ENCODE measurements around the gene FCGR3A.
"Not testable (repeated sequence)": the region's sequence is repeated elsewhere in the genome, so short reads cannot be mapped to it uniquely, and the experiment has no call there.

Gene FCGR3A

DNA sequence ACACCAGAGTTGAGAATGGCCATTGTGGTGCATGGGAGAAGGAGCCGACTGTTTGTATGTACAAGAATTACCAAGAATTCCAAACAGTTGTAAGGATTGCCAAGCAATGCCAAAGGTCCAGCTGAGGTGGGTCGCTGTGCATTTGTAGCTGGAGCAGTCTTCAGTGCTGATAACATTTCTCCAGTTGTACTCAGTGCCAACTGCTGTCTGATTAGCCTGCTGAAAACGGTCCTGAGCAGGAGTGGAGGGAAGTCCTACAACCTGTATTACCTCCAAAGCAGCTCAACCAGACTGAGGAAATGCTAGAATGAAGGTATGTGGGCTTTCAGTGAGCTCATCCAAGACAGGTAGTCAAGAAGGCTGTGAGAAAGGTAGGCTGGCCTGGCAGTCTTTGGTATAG is 6.5 kb upstream of the FCGR3A start:
- DNase-seq: not testable (repeated sequence)

DNA sequence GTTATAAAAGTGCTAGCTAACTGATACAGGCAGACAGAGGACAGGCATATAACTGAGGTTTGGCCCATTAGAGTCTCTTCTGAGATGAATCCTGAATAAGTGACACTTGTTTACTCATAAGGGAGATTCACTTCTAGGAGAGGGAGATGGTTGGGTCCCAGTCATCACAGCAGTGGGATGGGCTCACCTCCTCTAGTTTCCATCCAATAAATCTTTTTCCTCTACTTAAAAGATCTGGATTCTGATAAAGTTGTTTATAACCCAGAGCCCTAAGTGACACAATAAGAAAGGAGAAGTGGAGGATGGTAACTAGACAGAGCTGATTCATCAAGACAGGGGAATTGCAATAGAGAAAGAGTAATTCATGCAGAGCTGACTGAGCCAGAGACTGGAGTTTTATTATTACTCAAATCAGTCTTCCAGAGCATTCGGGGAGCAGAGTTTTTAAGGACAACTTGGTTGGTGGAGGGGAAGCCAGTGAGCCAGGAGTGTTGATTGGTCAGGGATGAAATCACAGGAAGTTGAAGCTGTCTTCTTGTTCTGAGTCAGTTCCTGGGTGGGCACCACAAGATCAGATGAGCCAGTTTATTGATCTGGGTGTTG is 5.3 kb upstream of the FCGR3A start:
- not testable (repeated sequence) for DNase-seq

DNA sequence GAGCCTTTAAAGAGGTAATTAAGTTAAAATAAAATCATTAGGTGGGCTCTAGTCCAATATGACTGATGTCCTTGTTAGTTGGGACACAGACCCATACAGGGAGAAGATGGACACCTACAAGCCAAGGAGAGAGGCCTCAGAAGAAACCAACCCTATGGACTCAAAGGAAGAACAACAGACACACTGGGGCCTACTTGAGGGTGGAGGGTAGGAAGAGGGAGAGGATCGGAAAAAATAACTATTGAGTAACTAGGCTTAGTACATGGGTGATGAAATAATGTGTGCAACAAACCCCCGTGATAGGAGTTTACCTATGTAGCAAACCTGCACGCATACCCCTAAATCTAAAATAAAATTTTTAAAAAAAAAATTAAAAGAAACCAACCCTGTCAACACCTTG is 4.7 kb upstream of the FCGR3A start:
- DNase-seq: not testable (repeated sequence)

DNA sequence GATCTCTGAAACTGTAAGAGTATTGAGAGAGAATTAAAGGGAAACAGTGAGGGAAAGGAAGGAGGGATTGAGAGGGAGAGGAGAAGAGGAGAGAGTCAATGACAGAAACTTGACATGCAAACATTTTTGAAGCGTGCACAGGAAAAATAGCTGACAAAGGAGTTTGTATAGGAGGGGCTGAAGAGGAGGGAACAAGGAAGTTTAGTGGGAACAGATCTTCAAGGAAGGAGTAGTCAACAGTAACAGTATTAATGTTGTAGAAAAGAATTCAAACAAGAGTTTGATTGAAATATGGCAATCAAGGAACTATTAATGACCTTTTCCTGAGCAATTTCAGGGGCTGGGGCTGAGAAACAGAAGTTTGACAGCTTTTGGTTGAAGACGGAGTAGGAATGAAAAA is 4.0 kb upstream of the FCGR3A start:
- not testable (repeated sequence) for DNase-seq

DNA sequence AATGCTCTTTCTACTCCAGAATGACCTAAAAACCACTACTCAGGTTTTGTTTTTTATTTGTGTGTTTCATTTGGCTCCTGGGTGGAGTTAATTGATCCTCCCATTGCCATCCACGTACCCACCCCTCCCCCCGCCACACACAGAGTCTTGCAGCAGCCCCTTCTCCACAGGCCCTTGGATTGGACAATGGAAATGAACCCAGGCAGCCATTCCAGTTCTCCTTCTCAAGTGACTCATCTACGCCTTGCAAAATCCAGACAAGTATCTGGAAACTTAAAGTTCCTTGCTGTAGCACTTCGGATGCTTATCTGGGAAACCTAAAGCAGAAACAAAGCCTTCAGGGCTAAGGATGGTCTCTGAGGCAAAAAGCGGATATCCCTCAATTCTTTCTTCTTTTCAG is 1.3 kb upstream of the FCGR3A start:
- DNase-seq: not testable (repeated sequence)

DNA sequence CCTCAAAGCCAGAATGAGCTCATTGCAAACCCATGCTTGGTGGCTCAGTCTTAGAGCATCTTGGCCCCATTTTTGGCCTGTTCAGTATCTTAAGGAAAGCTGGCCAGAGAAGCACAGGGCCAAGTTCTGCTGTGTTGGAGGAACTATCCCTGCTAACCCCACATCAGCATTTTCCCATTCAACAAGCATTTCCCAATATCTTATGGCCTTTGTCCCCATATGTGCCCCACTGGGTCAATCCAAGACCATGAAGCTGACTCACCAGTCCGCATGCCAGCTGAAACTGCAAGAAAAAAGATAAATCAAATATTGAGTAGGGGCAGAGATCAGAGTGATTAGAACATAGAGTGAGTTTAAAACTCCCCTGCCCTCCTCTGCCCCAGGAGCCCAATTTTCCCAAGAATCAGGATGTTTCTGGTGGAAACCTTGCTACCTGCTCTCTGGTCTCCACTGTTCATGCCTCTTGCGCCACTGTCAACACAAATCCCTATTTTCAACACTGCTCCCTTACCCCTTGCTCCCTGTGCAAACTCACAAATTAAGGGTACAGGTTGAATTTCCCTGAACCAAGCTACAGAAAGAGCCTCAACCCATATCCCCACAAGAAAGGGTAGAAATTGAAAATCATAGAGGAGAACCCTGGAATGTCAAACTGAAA is 740 bp downstream of the FCGR3A start:
- DNase-seq: not testable (repeated sequence)

DNA sequence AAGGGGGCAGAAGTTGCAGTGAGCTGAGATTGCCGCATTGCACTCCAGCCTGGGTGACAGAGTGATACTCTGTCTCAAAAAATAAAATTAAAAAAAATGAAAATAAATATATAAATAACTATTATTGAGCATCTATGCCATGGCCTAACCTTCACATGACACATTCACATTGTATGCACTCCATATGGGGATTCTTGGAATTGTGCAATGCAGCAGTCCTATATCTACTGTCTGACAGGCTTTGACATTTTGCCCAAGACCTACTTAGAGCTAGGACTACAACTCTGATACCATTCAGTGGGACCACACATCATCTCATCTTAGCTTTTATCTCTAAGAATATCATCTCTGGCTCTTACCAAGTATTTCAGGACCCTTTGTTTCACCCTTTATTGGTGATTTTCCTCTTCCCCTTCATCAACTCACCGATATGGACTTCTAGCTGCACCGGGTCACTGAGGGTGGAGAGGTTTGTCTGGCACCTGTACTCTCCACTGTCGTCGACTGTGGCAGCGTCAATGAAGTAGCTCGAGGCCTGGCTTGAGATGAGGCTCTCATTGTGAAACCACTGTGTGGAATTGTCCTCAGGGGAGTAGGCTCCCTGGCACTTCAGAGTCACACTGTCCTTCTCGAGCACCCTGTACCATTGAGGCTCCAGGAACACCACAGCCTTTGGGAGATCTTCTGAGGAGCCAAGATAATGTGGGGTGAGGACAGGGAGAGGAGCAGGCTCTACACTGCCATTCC is 1.4 kb downstream of the FCGR3A start:
- not testable (repeated sequence) for DNase-seq

DNA sequence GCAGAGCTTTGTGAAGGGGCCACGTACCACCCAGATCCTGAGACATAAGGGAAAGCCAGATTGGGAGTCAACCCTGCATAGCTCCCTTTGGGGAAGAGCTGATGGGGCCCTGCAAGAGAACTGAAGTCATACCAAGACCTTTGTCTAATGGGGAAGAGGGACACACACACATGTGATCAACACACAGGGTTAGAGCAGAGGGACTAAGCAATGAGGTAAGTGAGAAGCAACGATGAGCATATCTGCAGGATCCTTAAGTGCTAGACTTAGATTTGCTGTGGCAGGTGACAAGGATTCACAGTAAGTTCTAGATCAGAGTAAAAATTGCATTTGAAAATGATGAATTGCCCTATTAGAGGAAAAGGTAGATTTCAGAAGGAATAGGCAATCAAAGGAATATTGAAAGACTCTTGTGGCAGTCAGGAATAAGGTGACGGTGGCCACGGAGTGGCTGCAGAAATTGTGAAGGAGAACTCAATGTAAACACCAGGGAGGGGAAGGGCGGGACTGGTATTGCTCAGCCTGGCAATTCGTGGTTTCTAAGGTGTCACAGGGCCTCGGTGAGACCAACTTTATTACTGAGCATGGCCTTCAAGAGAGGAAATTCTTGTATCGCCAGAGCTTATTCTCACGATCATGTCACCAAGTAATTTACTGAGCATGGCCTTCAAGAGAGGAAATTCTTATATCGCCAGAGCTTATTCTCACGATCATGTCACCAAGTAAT is 4.5 kb downstream of the FCGR3A start:
- not testable (repeated sequence) for DNase-seq

DNA sequence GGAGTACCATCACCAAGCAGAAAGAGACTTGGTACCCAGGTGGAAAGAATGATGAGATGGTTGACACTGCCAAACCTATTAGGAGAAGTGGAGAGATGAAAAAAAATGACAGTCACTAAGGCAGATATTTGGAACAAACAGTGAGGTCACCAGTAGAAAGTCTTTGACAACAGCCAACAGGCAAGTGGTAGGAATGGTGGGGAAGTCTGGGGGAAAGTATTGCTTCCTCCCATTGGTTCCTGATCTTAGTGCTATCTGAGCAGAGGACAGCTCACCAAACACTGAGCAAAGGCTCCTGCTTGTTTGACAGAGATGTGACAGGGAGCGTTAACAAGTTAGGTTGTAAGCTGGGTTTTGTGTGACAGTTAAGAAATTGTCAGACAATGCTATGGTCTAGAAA is 6.5 kb downstream of the FCGR3A start:
- DNase-seq: not testable (repeated sequence)

DNA sequence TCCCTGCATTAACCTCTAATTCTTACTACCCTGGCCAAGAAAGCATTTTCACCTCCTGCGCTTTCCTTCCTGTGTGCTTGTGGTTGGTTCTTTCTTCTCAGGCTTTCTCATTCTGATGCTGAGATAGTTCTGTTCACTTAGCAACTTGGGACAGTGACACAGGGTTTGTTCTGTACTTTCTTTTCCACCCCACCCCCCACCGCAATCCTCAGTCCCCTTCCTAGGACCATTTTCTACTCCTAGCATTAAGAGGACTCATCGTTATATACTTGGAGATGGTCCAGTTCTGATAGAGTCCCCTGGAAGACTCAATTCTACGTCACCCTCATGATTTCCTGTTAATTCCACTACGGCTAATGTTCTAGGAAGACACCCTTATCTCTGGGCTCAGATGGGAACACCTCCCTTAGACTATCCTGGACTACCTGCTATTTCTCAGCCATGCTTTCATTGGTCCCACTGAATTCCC is 7.5 kb downstream of the FCGR3A start:
- not testable (repeated sequence) for DNase-seq

DNA sequence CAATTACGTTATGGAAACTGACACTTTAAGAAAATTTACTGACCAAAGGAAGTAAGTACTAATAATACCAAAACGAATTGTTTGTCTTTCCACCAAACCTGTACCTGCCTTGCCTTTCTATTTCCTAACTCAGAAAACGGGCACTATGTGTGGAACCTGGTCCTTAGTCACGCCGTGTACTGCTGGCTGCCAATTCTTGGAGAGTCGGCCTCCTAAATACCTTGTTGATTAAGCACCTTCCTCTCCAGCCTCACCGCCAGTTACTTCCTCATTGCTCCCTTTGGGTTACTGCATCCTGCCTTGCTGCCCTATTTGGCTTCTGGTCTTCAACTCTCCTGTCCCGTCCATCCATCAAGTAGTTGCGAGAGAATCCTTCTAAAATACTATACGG is 9.1 kb downstream of the FCGR3A start:
- DNase-seq: not testable (repeated sequence)

DNA sequence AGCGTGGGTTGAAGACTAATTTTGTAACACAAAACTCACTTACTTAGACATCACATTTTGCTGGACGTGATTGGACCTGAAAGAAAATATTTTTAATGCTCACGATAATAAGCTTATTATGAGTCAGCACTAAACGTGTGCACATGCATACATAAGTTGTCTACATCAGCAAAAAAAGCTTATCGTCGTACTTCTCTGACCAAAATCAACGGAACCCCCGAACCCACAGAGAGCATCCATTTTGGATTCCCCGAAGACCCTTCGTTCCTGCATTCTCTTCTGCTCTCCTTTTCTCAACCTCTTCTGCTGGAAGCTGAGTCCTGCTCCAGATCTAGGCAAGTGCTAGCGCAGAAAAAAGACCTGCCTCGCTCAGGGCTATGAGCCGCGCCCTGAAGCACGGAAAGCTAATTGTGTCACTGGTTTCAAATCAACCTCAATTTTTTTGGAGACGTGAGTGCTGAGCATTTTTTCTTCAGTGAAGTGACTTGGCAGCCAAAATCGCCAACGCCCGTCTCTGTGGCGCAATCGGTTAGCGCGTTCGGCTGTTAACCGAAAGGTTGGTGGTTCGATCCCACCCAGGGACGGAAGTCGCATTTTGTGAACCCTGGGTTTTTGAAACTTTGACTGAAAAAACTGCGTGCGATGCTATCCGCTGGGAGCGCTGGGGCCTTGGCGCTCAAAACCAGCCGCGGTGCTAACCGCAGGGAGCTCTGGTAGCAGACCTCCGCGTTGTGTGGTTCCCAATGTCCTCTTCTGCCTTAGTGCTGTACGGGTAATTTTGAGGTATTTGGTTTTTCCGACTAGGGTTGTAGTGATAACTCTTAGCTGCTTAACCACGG is 9.7 kb downstream of the FCGR3A start:
- peak; percentile 69 to 92 for DNase-seq

DNA sequence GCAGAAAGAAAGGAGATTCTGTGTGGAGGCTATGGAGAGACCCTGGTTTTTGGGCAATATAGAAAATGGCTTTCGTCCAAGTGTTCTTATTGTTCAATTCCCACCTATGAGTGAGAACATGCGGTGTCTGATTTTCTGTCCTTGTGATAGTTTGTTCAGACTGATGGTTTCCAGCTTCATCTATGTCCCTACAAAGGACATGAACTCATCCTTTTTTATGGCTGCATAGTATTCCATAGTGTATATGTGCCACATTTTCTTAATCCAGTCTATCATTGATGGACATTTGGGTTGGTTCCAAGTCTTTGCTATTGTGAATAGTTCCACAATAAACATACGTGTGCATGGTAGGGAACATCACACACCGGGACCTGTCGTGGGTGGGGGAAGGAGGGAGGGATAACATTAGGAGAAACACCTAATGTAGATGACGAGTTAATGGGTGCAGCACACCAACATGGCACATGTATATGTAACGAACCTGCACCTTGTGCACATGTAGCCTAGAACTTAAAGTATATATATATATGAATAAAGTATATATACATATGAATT is 10.6 kb downstream of the FCGR3A start:
- not testable (repeated sequence) for DNase-seq

DNA sequence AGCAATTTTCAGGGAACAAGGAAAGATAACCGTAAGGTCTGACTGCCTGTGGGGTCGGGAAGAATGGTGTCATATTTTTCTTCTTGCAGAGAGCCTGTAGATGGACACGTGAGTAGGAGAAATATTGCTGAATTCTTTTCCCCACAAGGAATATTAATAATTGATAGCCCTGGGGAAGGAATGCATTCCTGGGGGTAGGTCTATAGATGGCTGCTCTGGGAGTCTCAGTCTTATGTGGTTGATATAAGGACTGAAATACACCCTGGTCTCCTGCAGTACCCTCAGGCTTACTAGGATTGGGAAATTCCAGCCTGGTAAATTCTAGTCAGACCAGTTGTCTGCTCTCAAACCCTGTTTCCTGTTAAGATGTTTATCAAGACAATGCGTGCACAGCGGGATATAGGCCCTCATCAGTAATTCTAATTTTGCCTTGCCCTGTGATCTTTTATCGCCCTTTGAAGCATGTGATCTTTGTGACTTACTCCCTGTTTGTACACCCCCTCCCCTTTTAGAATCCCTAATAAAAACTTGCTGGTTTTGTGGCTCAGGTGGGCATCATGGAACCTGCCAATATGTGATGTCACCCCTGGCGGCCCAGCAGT is 12.4 kb downstream of the FCGR3A start:
- not testable (repeated sequence) for DNase-seq

DNA sequence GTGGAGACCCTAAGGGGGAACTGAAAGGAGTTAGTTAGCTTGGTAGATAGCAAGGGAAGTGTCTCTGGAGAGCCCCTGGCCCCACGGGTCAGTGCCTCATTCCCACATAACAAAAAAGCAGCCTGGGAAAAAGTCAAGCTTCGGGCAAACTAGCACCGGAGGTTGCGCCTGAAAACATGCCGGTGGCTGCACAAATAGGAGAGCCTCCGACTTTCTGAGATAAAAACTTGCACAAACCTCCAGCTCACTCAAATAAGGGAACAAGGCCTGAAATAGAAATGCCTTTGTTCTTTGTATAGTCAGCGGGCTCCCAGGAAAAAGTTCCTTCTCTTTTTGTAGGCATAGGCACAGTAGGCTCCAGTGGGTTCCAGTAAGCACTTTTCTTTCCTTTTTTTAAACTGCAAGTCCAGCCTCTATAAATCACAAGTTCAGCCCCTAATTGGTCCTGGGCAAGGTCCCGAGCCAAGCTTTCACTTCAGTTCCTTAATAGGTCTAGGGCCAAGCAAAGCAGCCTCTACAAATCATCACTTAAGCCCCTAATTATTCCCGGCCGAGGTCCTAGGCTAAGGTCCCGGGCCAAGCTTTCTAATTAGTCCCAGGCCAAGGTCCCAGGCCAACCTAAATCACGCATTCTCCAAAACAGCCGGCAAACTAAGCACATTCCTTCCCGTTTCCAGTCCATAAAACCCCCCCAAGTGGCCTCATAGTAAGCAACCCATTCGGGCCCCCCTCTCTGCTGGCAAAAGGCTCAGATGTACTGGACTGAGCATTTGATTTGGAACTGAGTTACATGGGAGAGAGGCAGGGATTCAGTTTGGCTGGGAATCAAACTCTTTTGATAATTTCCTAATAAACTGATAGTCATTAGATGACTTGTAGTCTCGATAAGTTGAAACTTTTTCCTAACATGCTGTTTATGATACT is 16.7 kb downstream of the FCGR3A start:
- not testable (repeated sequence) for DNase-seq

DNA sequence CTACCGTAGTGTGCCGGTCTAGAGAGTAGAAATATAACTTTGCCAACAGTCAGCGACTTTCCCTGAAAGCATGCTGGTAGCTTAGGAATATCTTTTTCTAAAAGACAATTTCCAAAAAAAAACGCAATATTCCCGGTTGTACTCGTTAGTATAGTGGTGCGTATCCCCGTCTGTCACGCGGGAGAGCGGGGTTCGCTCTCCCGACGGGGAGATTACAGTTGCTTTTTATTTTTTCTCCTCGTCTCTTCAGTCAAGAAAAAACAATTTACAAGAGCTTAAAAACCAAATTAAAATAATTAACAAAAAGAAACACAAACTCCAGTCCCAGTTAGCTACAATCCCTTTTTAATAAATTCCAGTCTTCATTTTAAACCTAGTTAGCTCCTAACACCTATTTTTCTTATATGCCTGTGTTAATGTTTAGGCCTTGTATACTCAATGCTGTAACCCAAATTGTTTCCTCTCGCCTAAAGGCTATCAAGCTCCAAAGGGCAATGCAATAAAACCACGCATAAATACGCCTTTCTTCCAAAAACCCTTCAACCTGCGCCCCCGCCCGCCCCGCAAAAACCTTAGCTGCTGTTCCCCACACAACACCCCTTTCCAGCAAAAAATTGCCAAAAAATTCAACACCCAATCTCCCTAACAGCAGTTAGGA is 17.5 kb downstream of the FCGR3A start:
- no peak for DNase-seq

DNA sequence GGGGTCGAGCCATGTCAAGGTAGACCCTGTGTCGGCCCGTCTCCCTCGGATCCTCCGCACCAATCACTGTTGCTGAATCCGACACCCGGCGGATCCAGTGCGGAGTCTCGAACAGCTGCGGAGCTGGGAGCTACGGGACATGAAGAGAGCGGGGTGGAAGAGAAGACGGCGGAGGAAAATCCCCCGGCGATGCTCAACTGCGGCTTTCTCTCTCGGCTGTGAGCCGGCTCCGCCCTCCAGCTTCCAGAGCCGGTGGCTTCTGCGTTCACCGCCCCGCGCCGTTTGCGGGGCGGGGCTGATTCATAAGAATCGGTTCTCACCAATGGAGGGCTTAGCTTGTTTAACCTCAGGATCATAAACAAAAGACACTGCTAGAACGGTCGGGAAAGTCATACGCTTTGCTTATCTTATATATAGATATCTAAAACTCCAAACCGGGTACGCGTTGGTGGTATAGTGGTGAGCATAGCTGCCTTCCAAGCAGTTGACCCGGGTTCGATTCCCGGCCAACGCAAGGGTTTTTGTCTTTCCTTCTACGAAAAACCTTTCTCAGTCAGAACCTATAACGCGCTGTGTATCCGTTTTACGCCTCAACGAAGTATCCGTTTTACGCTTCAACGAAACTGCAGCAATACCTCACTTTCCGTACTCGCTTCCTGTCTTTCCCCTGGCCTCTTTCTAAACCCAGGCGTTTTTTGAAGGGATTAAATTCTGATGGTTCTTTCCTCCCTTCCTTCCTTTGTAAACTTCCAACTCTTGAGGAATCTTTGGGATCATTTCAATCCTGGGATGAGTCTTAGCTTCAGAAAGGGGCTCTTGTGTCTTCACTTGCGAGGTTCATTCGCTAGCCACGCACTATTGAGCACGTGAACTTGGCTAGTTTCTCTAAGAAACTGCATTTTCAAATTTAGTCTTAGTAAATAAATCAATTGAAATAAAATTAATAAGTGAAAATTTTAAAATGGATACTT is 18.7 kb downstream of the FCGR3A start:
- DNase-seq: peak; percentile 92 to 98

DNA sequence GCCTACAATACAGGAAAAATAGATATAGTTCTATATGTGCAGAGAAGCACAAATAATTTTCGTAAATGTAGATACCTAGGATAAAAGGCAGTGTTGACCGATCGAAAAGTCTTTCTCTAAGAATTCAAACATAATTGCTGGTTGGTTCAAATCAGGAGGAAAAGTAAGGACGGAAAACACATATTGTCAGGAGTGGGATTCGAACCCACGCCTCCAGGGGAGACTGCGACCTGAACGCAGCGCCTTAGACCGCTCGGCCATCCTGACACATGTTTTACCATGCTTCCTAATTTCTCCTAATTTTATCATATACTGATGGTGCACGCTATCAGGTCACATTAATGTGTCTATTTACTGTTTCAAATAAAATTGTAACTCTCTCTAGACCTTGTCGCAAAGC is 19.5 kb downstream of the FCGR3A start:
- peak; percentile 69 to 73 for DNase-seq
